GM12878 (cell line): ENCODE data around the gene PPM1J. TPM values are rescaled to one million over a fixed set of nuclear protein-coding genes. Genes with fewer than 3 reads are reported as not detected.

ENCODE experiments used
- ATAC-seq: fragments of 200-7000 bp; cut with Tn5 transposase; 3 replicates; pipeline ENCODE4 v1.9.1; 2020; ENCODE audit warnings: mild to moderate bottlenecking, moderate library complexity
- BruUV-seq: library from RNA; stranded (reverse); fragments of 400-500 nt; replicated peaks from 2 replicates; lab custom pipeline; 2021; lab: Mats Ljungman, UMichigan
- CTCF ChIA-PET: fragments of 300-600 bp; sonication (Branson Sonifier 250); formaldehyde crosslinking; extraction: SDS; loops from one replicate; lab custom pipeline; 2021; ENCODE audit warnings: inconsistent platforms; lab: Yijun Ruan, JAX
- POLR2A ChIA-PET: fragments of 350-600 bp; formaldehyde crosslinking; extraction: SDS; loops from one replicate; lab custom pipeline; 2021; ENCODE audit warnings: inconsistent platforms; lab: Charles Lee
- RAD21 ChIA-PET: fragments of 300-600 bp; sonication (Branson Sonifier 250); formaldehyde crosslinking; loops from one replicate; lab custom pipeline; 2023; ENCODE audit warnings: antibody characterized with exemption; ENCODE audit not compliant: unreplicated experiment; lab: Charles Lee
- SMC1A ChIA-PET: fragments of 300-600 bp; sonication (Branson Sonifier 250); formaldehyde crosslinking; loops from one replicate; lab custom pipeline; 2023; ENCODE audit not compliant: unreplicated experiment, uncharacterized antibody; lab: Charles Lee
- DNase-seq: peaks from one replicate; pipeline ENCODE4 v3.0.0-alpha.2; 2011; ENCODE audit warnings: low read depth, low spot score
- FAIRE-seq: peaks from 3 replicates; lab custom pipeline; 2011; peaks lifted over from hg19 to GRCh38; lab: Jason Lieb, UNC
- H2AFZ ChIP-seq: 2 replicates; pipeline ENCODE4 v1.6.0; 2011; ENCODE audit warnings: low read depth, low read length, control low read depth; ENCODE audit not compliant: control insufficient read depth
- H3K27ac ChIP-seq: 2 replicates; pipeline ENCODE4 v1.5.1; 2011; ENCODE audit warnings: control low read depth; ENCODE audit not compliant: control insufficient read depth, insufficient read depth
- H3K27me3 ChIP-seq, 2 experiments: replicated peaks in 1 of 2; 2 replicates each; pipeline versions ENCODE4 v1.6.0 to v1.6.1; 2011; ENCODE audit warnings: low read length in 1 of 2; ENCODE audit not compliant: control insufficient read depth in 2 of 2, insufficient read depth in 2 of 2
- H3K36me3 ChIP-seq, 2 experiments: 2 replicates each; pipeline ENCODE4 v1.5.1; 2011; ENCODE audit warnings: low read length in 1 of 2; ENCODE audit not compliant: control insufficient read depth in 2 of 2, insufficient read depth in 2 of 2
- H3K4me1 ChIP-seq: 2 replicates; pipeline ENCODE4 v1.6.1; 2011; ENCODE audit warnings: mild to moderate bottlenecking, low read length, moderate library complexity, mixed read lengths; ENCODE audit not compliant: control insufficient read depth, insufficient read depth
- H3K4me2 ChIP-seq: 2 replicates; pipeline ENCODE4 v1.6.0; 2011; ENCODE audit warnings: control low read depth; ENCODE audit not compliant: control insufficient read depth, insufficient read depth
- H3K4me3 ChIP-seq: fragments of 200-600 bp; sonication (generic); 2 replicates; pipeline ENCODE4 v1.5.1; 2016
- H3K79me2 ChIP-seq: 2 replicates; pipeline ENCODE4 v1.6.0; 2011; ENCODE audit warnings: low read length; ENCODE audit not compliant: control insufficient read depth, insufficient read depth
- H3K9ac ChIP-seq: 2 replicates; pipeline ENCODE4 v1.8.0; 2011; ENCODE audit warnings: low read length, control low read depth, mixed read lengths; ENCODE audit not compliant: control insufficient read depth, insufficient read depth
- H3K9me3 ChIP-seq: replicated peaks from 3 replicates; pipeline ENCODE4 v1.5.1; 2011; ENCODE audit warnings: mild to moderate bottlenecking, low read length; ENCODE audit not compliant: control insufficient read depth, insufficient read depth
- H4K20me1 ChIP-seq: 2 replicates; pipeline ENCODE4 v1.6.0; 2011; ENCODE audit not compliant: control insufficient read depth, insufficient read depth
- ASH2L ChIP-seq: fragments of 300-600, 200-600 bp; sonication (generic); IDR thresholded peaks from 2 replicates; pipeline ENCODE4 v1.6.1; 2017; ENCODE audit warnings: low read depth, mild to moderate bottlenecking, borderline replicate concordance
- BRCA1 ChIP-seq: IDR thresholded peaks from 2 replicates; pipeline ENCODE4 v1.6.1; 2011; ENCODE audit warnings: low read depth, low read length, improper control_type of control experiment
- ETV6 ChIP-seq, 2 experiments: fragments of 450-650 bp in 1 of 2; IDR thresholded peaks in 1 of 2; conservative IDR thresholded peaks in 1 of 2; 2 replicates each; pipeline ENCODE4 v1.6.1; 2014; ENCODE audit warnings: antibody characterized with exemption in 1 of 2, borderline replicate concordance in 1 of 2, low read depth in 1 of 2, mild to moderate bottlenecking in 1 of 2, moderate library complexity in 1 of 2
- FOXK2 ChIP-seq: fragments of 450-650 bp; IDR thresholded peaks from 2 replicates; pipeline ENCODE4 v1.6.1; 2017; ENCODE audit warnings: mild to moderate bottlenecking, moderate library complexity
- IRF4 ChIP-seq: IDR thresholded peaks from 2 replicates; pipeline ENCODE4 v1.6.1; 2011; ENCODE audit warnings: low read depth, low read length
- MTA3 ChIP-seq: IDR thresholded peaks from 2 replicates; pipeline ENCODE4 v1.6.1; 2012; ENCODE audit warnings: low read length, inconsistent platforms, borderline replicate concordance
- NFIC ChIP-seq: IDR thresholded peaks from 2 replicates; pipeline ENCODE4 v1.6.1; 2012; ENCODE audit warnings: low read depth, mild to moderate bottlenecking, inconsistent platforms, low read length, moderate library complexity
- NFYA ChIP-seq: IDR thresholded peaks from 2 replicates; pipeline ENCODE4 v1.6.1; 2011; ENCODE audit warnings: low read depth, mild to moderate bottlenecking, low read length, improper control_type of control experiment, borderline replicate concordance
- NR2F1 ChIP-seq: fragments of 450-650 bp; conservative IDR thresholded peaks from 2 replicates; pipeline ENCODE4 v1.6.1; 2017; ENCODE audit warnings: mild to moderate bottlenecking
- PBX3 ChIP-seq: IDR thresholded peaks from 2 replicates; pipeline ENCODE4 v1.6.1; 2011; ENCODE audit warnings: mild to moderate bottlenecking, low read depth, low read length, moderate library complexity; ENCODE audit not compliant: insufficient replicate concordance
- POLR2AphosphoS5 ChIP-seq: IDR thresholded peaks from 2 replicates; pipeline ENCODE4 v1.6.1; 2011; ENCODE audit warnings: mild to moderate bottlenecking, low read length, inconsistent platforms
- SUZ12 ChIP-seq: fragments of 200-600 bp; sonication (generic); IDR thresholded peaks from one replicate; pipeline ENCODE4 v1.6.1; 2018; ENCODE audit warnings: antibody characterized with exemption, mild to moderate bottlenecking; ENCODE audit not compliant: unreplicated experiment
- TCF3 ChIP-seq: IDR thresholded peaks from 2 replicates; pipeline ENCODE4 v1.6.1; 2012; ENCODE audit warnings: low read depth, mild to moderate bottlenecking, low read length, borderline replicate concordance; ENCODE audit not compliant: insufficient read depth
- USF2 ChIP-seq: IDR thresholded peaks from 2 replicates; pipeline ENCODE4 v1.6.1; 2011; ENCODE audit warnings: low read depth, low read length, improper control_type of control experiment, borderline replicate concordance
- ZBED1 ChIP-seq: IDR thresholded peaks from 2 replicates; pipeline ENCODE4 v1.6.1; 2016; ENCODE audit warnings: borderline replicate concordance
- ZNF217 ChIP-seq: fragments of 450-650 bp; IDR thresholded peaks from 2 replicates; pipeline ENCODE4 v1.6.1; 2017; ENCODE audit warnings: antibody characterized with exemption, mild to moderate bottlenecking
- ZNF384 ChIP-seq: IDR thresholded peaks from 2 replicates; pipeline ENCODE4 v1.6.1; 2012; ENCODE audit warnings: low read depth, mild to moderate bottlenecking, low read length, improper control_type of control experiment, borderline replicate concordance
- ZSCAN29 ChIP-seq: fragments of 450-650 bp; IDR thresholded peaks from 2 replicates; pipeline ENCODE4 v1.6.1; 2017; ENCODE audit warnings: mild to moderate bottlenecking, moderate library complexity
- WGBS: methylation state at CpG from one replicate; pipeline ENCODE4 v1.1.6; 2016; ENCODE audit warnings: low lambda C conversion rate; ENCODE audit not compliant: insufficient replicate concordance, insufficient coverage; ENCODE audit errors: missing lambda C conversion rate; 5-methylcytosine and 5-hydroxymethylcytosine counted together
- in situ Hi-C: fragments of 300-500 bp; cut with MboI; formaldehyde crosslinking; loops from 9 replicates; pipeline ENCODE4 v1.14.3; 2018; ENCODE audit warnings: mixed read lengths
- intact Hi-C: fragments of 100-400 bp; cut with micrococcal nuclease; formaldehyde crosslinking; loops from one replicate; pipeline ENCODE4 v1.14.2; 2022; ENCODE audit not compliant: unreplicated experiment
- polyA plus RNA-seq, 11 experiments: library from polyadenylated mRNA; depleted of rRNA in 4 of 11; unstranded in 6 of 11; stranded (reverse) in 5 of 11; fragments of >200 nt; fragmentation: Nextera tagmentation in 4 of 11; fragmentation: Illumina TruSeq in 1 of 11; extraction: Ambion mirVana in 4 of 11; extraction: Trizol in 1 of 11; gene quantifications; 1 replicate in 1 of 11; 2 replicates in 10 of 11; pipeline versions ENCODE4 v1.2.1 to v1.2.3, GENCODE V29; 2011 to 2016; ENCODE audit warnings: inconsistent platforms in 2 of 11, missing spikeins in 2 of 11, low read depth in 1 of 11
- total RNA-seq, 4 experiments: library from RNA; depleted of rRNA in 3 of 4; stranded (reverse); fragments of >200 nt in 3 of 4; fragmentation: Illumina TruSeq in 1 of 4; extraction: Trizol in 1 of 4; gene quantifications; 2 replicates each; pipeline versions ENCODE4 v1.2.1 to v1.2.3, GENCODE V29; 2013 to 2021
- TF ChIP-seq, protein P1 (sequence below): fragments of 450-650 bp; IDR thresholded peaks from 2 replicates; pipeline ENCODE4 v1.6.1; 2017; ENCODE audit warnings: low read depth, mild to moderate bottlenecking, moderate library complexity

PPM1J gene
- total and polyA plus RNA-seq, 10 of the 15 experiments (the other 5 are each of a cell fraction or from before 2014, with no cell fraction given): 0.07 to 1.8 (median 0.59) TPM; not detected in 1

GRCh38 chr1:112697781-112698201 lies 17.3 kb downstream of the PPM1J start:
- TF ChIP-seq NFYA (no peak), ETV6 (conservative IDR thresholded peaks at IDR 0.05 in 1 of 2, IDR thresholded peaks at IDR 0.05 in 1 of 2; ENCODE audit: borderline replicate concordance in 1 of 2, low read depth in 1 of 2) (no peak), ZBED1 (no peak), ZNF217 (no peak), FOXK2 (no peak), BRCA1 (no peak), USF2 (no peak), ASH2L (no peak), IRF4 (no peak), PBX3 (no peak), TCF3 (no peak), NFIC (no peak), NR2F1 (no peak), SUZ12 (no peak), MTA3 (no peak), POLR2AphosphoS5 (no peak), ZNF384 (no peak), ZSCAN29 (no peak)
- TF ChIP-seq, protein P1, sequence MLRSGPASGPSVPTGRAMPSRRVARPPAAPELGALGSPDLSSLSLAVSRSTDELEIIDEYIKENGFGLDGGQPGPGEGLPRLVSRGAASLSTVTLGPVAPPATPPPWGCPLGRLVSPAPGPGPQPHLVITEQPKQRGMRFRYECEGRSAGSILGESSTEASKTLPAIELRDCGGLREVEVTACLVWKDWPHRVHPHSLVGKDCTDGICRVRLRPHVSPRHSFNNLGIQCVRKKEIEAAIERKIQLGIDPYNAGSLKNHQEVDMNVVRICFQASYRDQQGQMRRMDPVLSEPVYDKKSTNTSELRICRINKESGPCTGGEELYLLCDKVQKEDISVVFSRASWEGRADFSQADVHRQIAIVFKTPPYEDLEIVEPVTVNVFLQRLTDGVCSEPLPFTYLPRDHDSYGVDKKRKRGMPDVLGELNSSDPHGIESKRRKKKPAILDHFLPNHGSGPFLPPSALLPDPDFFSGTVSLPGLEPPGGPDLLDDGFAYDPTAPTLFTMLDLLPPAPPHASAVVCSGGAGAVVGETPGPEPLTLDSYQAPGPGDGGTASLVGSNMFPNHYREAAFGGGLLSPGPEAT: no peak
- no peak overlapping the region for H2AFZ ChIP-seq
- H3K36me3 ChIP-seq: peaks cover under 1 to 23% of the 10 kb centered on the region in 2 experiments; a peak in 3 of 4 replicates

More at GRCh38 chr1:112697781-112698201, 17.3 kb downstream of the PPM1J start:
- ChIA-PET SMC1A (interaction anchor here (0.8 to 2.7 kb wide), 2 partner anchors 11 to 23 kb away, joined by 4 to 8 read pairs; partner anchors contain the start of gene MOV10), POLR2A (no interaction called here), CTCF (interaction anchor here (1.0 to 3.0 kb wide), 2 partner anchors 24 to 61 kb away, joined by 3 to 9 read pairs; partner anchors contain the start of gene MOV10), RAD21 (no interaction called here)
- no TSS peak for BruUV-seq
- FAIRE-seq: no peak
- no peak overlapping the region for H3K4me3 ChIP-seq
- no peak overlapping the region for H3K4me2 ChIP-seq
- peaks cover 21% of the 10 kb centered on the region for H3K4me1 ChIP-seq
- no peak overlapping the region for H3K27ac ChIP-seq
- no peaks in the 10 kb centered on the region for H3K9me3 ChIP-seq
- H4K20me1 ChIP-seq: no peaks in the 10 kb centered on the region
- no peaks in the 10 kb centered on the region for H3K79me2 ChIP-seq
- in situ Hi-C loops: no loop called here
- 82% methylated on average over 9 of the region's 9 CpGs for WGBS
- DNase-seq: no peak
- H3K9ac ChIP-seq: no peak overlapping the region
- H3K27me3 ChIP-seq: no peaks in the 10 kb centered on the region
- intact Hi-C loops: no loop called here
- no peak for ATAC-seq
